Measurements from ENCODE around the gene TM9SF4. TPM values are rescaled to one million over a fixed set of nuclear protein-coding genes. Genes with fewer than 3 reads are reported as not detected.

The TM9SF4 gene
- total RNA-seq, 2 experiments from 2014 or later: 35.8 to 37.3 TPM

GRCh38 chr20:32075534-32075933 lies 34.0 kb upstream of the TM9SF4 start:
- peaks cover 4% of the 10 kb centered on the region for H3K27me3 Mint-ChIP-seq
- H3K9me3 Mint-ChIP-seq: no peaks in the 10 kb centered on the region
- CTCF ChIA-PET: no interaction called here
- H3K4me1 Mint-ChIP-seq (ENCODE audit: low read depth): no peaks in the 10 kb centered on the region
- DNase-seq: no peak
- H3K27ac Mint-ChIP-seq: no peak overlapping the region
- H3K4me3 Mint-ChIP-seq: no peak overlapping the region
- intact Hi-C loops (cut with micrococcal nuclease): no loop called here
- POLR2A ChIA-PET: no interaction called here
- no peaks in the 10 kb centered on the region for H3K36me3 Mint-ChIP-seq

GRCh38 chr20:32077190-32077589 lies 32.3 kb upstream of the TM9SF4 start:
- peaks cover 6% of the 10 kb centered on the region for H3K27me3 Mint-ChIP-seq
- H3K4me3 Mint-ChIP-seq: no peak overlapping the region
- H3K27ac Mint-ChIP-seq: no peak overlapping the region
- no peaks in the 10 kb centered on the region for H3K4me1 Mint-ChIP-seq (ENCODE audit: low read depth)
- DNase-seq: no peak
- CTCF ChIA-PET: no interaction called here
- POLR2A ChIA-PET: no interaction called here
- no peaks in the 10 kb centered on the region for H3K9me3 Mint-ChIP-seq
- H3K36me3 Mint-ChIP-seq: no peaks in the 10 kb centered on the region
- intact Hi-C loops (cut with micrococcal nuclease): no loop called here

GRCh38 chr20:32078322-32078721 lies 31.2 kb upstream of the TM9SF4 start:
- Mint-ChIP-seq H3K27me3 (peaks cover 9% of the 10 kb centered on the region), H3K4me1 (ENCODE audit: low read depth) (no peaks in the 10 kb centered on the region), H3K4me3 (no peak overlapping the region), H3K9me3 (no peaks in the 10 kb centered on the region), H3K36me3 (no peaks in the 10 kb centered on the region), H3K27ac (no peak overlapping the region)
- intact Hi-C loops (cut with micrococcal nuclease): no loop called here
- DNase-seq: no peak
- CTCF ChIA-PET: interaction anchor here (1.0 kb wide), 1 partner anchor 231 kb away, joined by 3 read pairs; no protein-coding TSS in a partner anchor
- POLR2A ChIA-PET: no interaction called here

GRCh38 chr20:32078791-32079190 lies 30.7 kb upstream of the TM9SF4 start:
- POLR2A ChIA-PET: no interaction called here
- no peaks in the 10 kb centered on the region for H3K36me3 Mint-ChIP-seq
- CTCF ChIA-PET: interaction anchor here (1.0 kb wide), 1 partner anchor 232 kb away, joined by 3 read pairs; no protein-coding TSS in a partner anchor
- H3K27ac Mint-ChIP-seq: no peak overlapping the region
- no peak overlapping the region for H3K4me3 Mint-ChIP-seq
- no peaks in the 10 kb centered on the region for H3K9me3 Mint-ChIP-seq
- intact Hi-C loops (cut with micrococcal nuclease): no loop called here
- no peak for DNase-seq
- H3K4me1 Mint-ChIP-seq (ENCODE audit: low read depth): no peaks in the 10 kb centered on the region
- peaks cover 11% of the 10 kb centered on the region for H3K27me3 Mint-ChIP-seq

GRCh38 chr20:32079655-32080109 lies 29.8 kb upstream of the TM9SF4 start:
- Mint-ChIP-seq H3K27me3 (peaks cover 12% of the 10 kb centered on the region), H3K27ac (no peak overlapping the region), H3K9me3 (no peaks in the 10 kb centered on the region), H3K4me3 (no peak overlapping the region), H3K4me1 (ENCODE audit: low read depth) (no peaks in the 10 kb centered on the region), H3K36me3 (no peaks in the 10 kb centered on the region)
- ChIA-PET POLR2A (no interaction called here), CTCF (interaction anchor here (3.2 kb wide), 1 partner anchor 12 kb away, joined by 26 read pairs; no protein-coding TSS in a partner anchor)
- intact Hi-C loops (cut with micrococcal nuclease): no loop called here
- no peak for DNase-seq

- CTCF ChIA-PET: interaction anchor here (3.2 kb wide), 1 partner anchor 10 kb away, joined by 26 read pairs; no protein-coding TSS in a partner anchor
- H3K36me3 Mint-ChIP-seq: no peaks in the 10 kb centered on the region
These were observed 28.7 kb upstream of the TM9SF4 start for GRCh38 chr20:32080783-32081182.

GRCh38 chr20:32083469-32083868 lies 26.0 kb upstream of the TM9SF4 start:
- ChIA-PET CTCF (no interaction called here), POLR2A (no interaction called here)

More at GRCh38 chr20:32080783-32081182, 28.7 kb upstream of the TM9SF4 start:
- H3K27me3 Mint-ChIP-seq: peaks cover 17% of the 10 kb centered on the region
- H3K4me1 Mint-ChIP-seq (ENCODE audit: low read depth): no peaks in the 10 kb centered on the region
- POLR2A ChIA-PET: no interaction called here
- DNase-seq: no peak
- H3K4me3 Mint-ChIP-seq: no peak overlapping the region
- H3K27ac Mint-ChIP-seq: no peak overlapping the region
- intact Hi-C loops (cut with micrococcal nuclease): no loop called here
- no peaks in the 10 kb centered on the region for H3K9me3 Mint-ChIP-seq

GRCh38 chr20:32087070-32087469 lies 22.4 kb upstream of the TM9SF4 start:
- peaks cover 2% of the 10 kb centered on the region for H3K4me1 Mint-ChIP-seq (ENCODE audit: low read depth)
- no peak overlapping the region for H3K4me3 Mint-ChIP-seq
- peaks cover 14% of the 10 kb centered on the region for H3K27me3 Mint-ChIP-seq
- no peaks in the 10 kb centered on the region for H3K9me3 Mint-ChIP-seq
- H3K36me3 Mint-ChIP-seq: no peaks in the 10 kb centered on the region
- H3K27ac Mint-ChIP-seq: no peak overlapping the region
- DNase-seq: no peak
- ChIA-PET POLR2A (no interaction called here), CTCF (interaction anchor here (0.8 to 2.4 kb wide), 2 partner anchors 55 to 261 kb away, joined by 3 to 6 read pairs; no protein-coding TSS in a partner anchor)
- intact Hi-C loops (cut with micrococcal nuclease): no loop called here

More at GRCh38 chr20:32083469-32083868, 26.0 kb upstream of the TM9SF4 start:
- DNase-seq: no peak
- Mint-ChIP-seq H3K4me3 (no peak overlapping the region), H3K4me1 (ENCODE audit: low read depth) (no peaks in the 10 kb centered on the region), H3K9me3 (no peaks in the 10 kb centered on the region), H3K36me3 (no peaks in the 10 kb centered on the region), H3K27ac (no peak overlapping the region), H3K27me3 (peaks cover 17% of the 10 kb centered on the region)
- intact Hi-C loops (cut with micrococcal nuclease): no loop called here

- H3K4me3 Mint-ChIP-seq: no peak overlapping the region
- no peaks in the 10 kb centered on the region for H3K9me3 Mint-ChIP-seq
- H3K4me1 Mint-ChIP-seq (ENCODE audit: low read depth): peaks cover 2% of the 10 kb centered on the region
- POLR2A ChIA-PET: no interaction called here
- no peak overlapping the region for H3K27ac Mint-ChIP-seq
- CTCF ChIA-PET: interaction anchor here (0.7 to 4.3 kb wide), 5 partner anchors 57 to 266 kb away, joined by 3 to 46 read pairs (median 6); no protein-coding TSS in a partner anchor
- H3K36me3 Mint-ChIP-seq: no peaks in the 10 kb centered on the region
- no peak for DNase-seq
- intact Hi-C loops (cut with micrococcal nuclease): no loop called here
- peaks cover 13% of the 10 kb centered on the region for H3K27me3 Mint-ChIP-seq
These were observed 20.8 kb upstream of the TM9SF4 start for GRCh38 chr20:32088759-32089158.

GRCh38 chr20:32089637-32090362 lies 19.7 kb upstream of the TM9SF4 start:
- CTCF ChIA-PET: interaction anchor here (0.6 to 4.3 kb wide), 8 partner anchors 8 to 588 kb away, joined by 3 to 46 read pairs (median 16); partner anchors contain the start of gene PDRG1
- Mint-ChIP-seq H3K27me3 (peaks cover 12% of the 10 kb centered on the region), H3K36me3 (no peaks in the 10 kb centered on the region), H3K4me1 (ENCODE audit: low read depth) (peaks cover 2% of the 10 kb centered on the region), H3K9me3 (no peaks in the 10 kb centered on the region), H3K4me3 (no peak overlapping the region), H3K27ac (no peak overlapping the region)
- DNase-seq: no peak
- POLR2A ChIA-PET: no interaction called here
- intact Hi-C loops (cut with micrococcal nuclease): loop anchor here (5.0 kb wide), 1 partner anchor 267 kb away; no protein-coding TSS in a partner anchor

- Mint-ChIP-seq H3K36me3 (no peaks in the 10 kb centered on the region), H3K27me3 (peaks cover 3% of the 10 kb centered on the region), H3K9me3 (no peaks in the 10 kb centered on the region), H3K4me1 (ENCODE audit: low read depth) (peaks cover 2% of the 10 kb centered on the region), H3K4me3 (no peak overlapping the region), H3K27ac (no peak overlapping the region)
- CTCF ChIA-PET: interaction anchor here (0.7 to 4.3 kb wide), 21 partner anchors 10 to 349 kb away, joined by 3 to 46 read pairs (median 4); partner anchors contain the start of genes PDRG1 and TM9SF4
- DNase-seq: peak; percentile 86
- intact Hi-C loops (cut with micrococcal nuclease): loop anchor here (1.0 to 5.0 kb wide), 3 partner anchors 57 to 270 kb away; no protein-coding TSS in a partner anchor
- POLR2A ChIA-PET: interaction anchor here (0.6 kb wide), 1 partner anchor 73 kb away, joined by 3 read pairs; no protein-coding TSS in a partner anchor
These were observed 17.6 kb upstream of the TM9SF4 start for GRCh38 chr20:32091888-32092346.

- H3K27ac Mint-ChIP-seq: no peak overlapping the region
- H3K36me3 Mint-ChIP-seq: no peaks in the 10 kb centered on the region
- DNase-seq: no peak
- H3K9me3 Mint-ChIP-seq: no peaks in the 10 kb centered on the region
- ChIA-PET CTCF (no interaction called here), POLR2A (no interaction called here)
- intact Hi-C loops (cut with micrococcal nuclease): no loop called here
- H3K27me3 Mint-ChIP-seq: peaks cover 22% of the 10 kb centered on the region
- H3K4me1 Mint-ChIP-seq (ENCODE audit: low read depth): no peaks in the 10 kb centered on the region
- no peak overlapping the region for H3K4me3 Mint-ChIP-seq
These were observed 10.7 kb upstream of the TM9SF4 start for GRCh38 chr20:32098786-32099185.

Data from activated CD4-positive, alpha-beta memory T cell treated with anti-CD3 and anti-CD28 coated beads for 36 hours (primary cell).